Measurements from ENCODE around the gene ZNF471. TPM values are rescaled to one million over a fixed set of nuclear protein-coding genes. Genes with fewer than 3 reads are reported as not detected.

ZNF471 gene
- 1 to 10 TPM in 2 of 6 donors, under 1 TPM in 3, not detected in 1; 0.45 to 2.0 (median 0.51) TPM for polyA plus RNA-seq (ENCODE audit: low read depth in 6 of 6)

- H3K4me1 Mint-ChIP-seq = peaks cover 0 to 8% (median 0%) of the 10 kb centered on the region in 3 donors
- peaks cover 1 to 39% (median 25%) of the 10 kb centered on the region in 7 donors for H3K9me3 Mint-ChIP-seq
- DNase-seq (peak; percentile 96), ATAC-seq (ENCODE audit: low read depth in 2 of 2) (peak; percentile 96 to 97)
- no peaks in the 10 kb centered on the region for H3K27me3 Mint-ChIP-seq
- peak within 1 kb of the TSS in 2 of 8 donors; percentile 54 to 65 for H3K4me3 Mint-ChIP-seq
- H3K27ac Mint-ChIP-seq = no peak within 1 kb of the TSS
- peaks cover 5 to 6% of the 10 kb centered on the region in 2 donors for H3K36me3 Mint-ChIP-seq
Observed at GRCh38 chr19:56507446-56508289, at the start of gene ZNF471. Gene ZNF471 (plus strand): TSS chr19:56507855. CDS start chr19:56511572, 3,717 bp downstream.

- Mint-ChIP-seq H3K36me3 (peaks cover 35 to 45% of the 10 kb centered on the region in 2 donors), H3K27me3 (peaks cover 0 to 9% (median 0%) of the 10 kb centered on the region in 3 donors), H3K27ac (peak overlapping the region in 1 of 6 donors; percentile 44), H3K9me3 (peaks cover 15 to 45% (median 33%) of the 10 kb centered on the region in 7 donors), H3K4me3 (peak overlapping the region in 1 of 8 donors; percentile 10), H3K4me1 (peaks cover 30 to 44% (median 40%) of the 10 kb centered on the region in 3 donors)
- DNase-seq = no peak
- no peak for ATAC-seq (ENCODE audit: low read depth in 2 of 2)
Observed at GRCh38 chr19:56474308-56474707, 33.3 kb upstream of the ZNF471 start.

GRCh38 chr19:56476093-56476492, 31.6 kb upstream of the ZNF471 start:
- Mint-ChIP-seq H3K36me3 (peaks cover 27 to 45% of the 10 kb centered on the region in 2 donors), H3K27me3 (peaks cover 0 to 9% (median 0%) of the 10 kb centered on the region in 3 donors), H3K4me1 (peaks cover 37 to 55% (median 40%) of the 10 kb centered on the region in 3 donors), H3K4me3 (peak overlapping the region; percentile 93 to 100 (median 98)), H3K9me3 (peaks cover 13 to 49% (median 33%) of the 10 kb centered on the region in 7 donors), H3K27ac (peak overlapping the region; percentile 95 to 100 (median 100))
- no peak for DNase-seq
- ATAC-seq (ENCODE audit: low read depth in 2 of 2) = no peak

- H3K9me3 Mint-ChIP-seq = peaks cover 13 to 48% (median 30%) of the 10 kb centered on the region in 7 donors
- peaks cover 37 to 55% (median 40%) of the 10 kb centered on the region in 3 donors for H3K4me1 Mint-ChIP-seq
- peak within 1 kb of the TSS; percentile 95 to 100 (median 100) for H3K27ac Mint-ChIP-seq
- H3K36me3 Mint-ChIP-seq = peaks cover 19 to 40% of the 10 kb centered on the region in 2 donors
- ATAC-seq (ENCODE audit: low read depth in 2 of 2) (peak; percentile 46 to 55), DNase-seq (peak; percentile 72)
- peaks cover 0 to 9% (median 0%) of the 10 kb centered on the region in 3 donors for H3K27me3 Mint-ChIP-seq
- H3K4me3 Mint-ChIP-seq = peak within 1 kb of the TSS; percentile 93 to 100 (median 98)
Observed at GRCh38 chr19:56476651-56477428, 30.8 kb upstream of the ZNF471 start, which contains the start of gene ZNF667. Gene ZNF667 (minus strand): TSS chr19:56477345. CDS start chr19:56462370, 14,975 bp downstream.

GRCh38 chr19:56477429-56478338, 30.0 kb upstream of the ZNF471 start:
- ATAC-seq (ENCODE audit: low read depth in 2 of 2) = peak; percentile 67 to 69
- peak; percentile 94 for DNase-seq
- peak overlapping the region; percentile 93 to 100 (median 98) for H3K4me3 Mint-ChIP-seq
- H3K4me1 Mint-ChIP-seq = peaks cover 37 to 55% (median 40%) of the 10 kb centered on the region in 3 donors
- peaks cover 11 to 32% of the 10 kb centered on the region in 2 donors for H3K36me3 Mint-ChIP-seq
- H3K27ac Mint-ChIP-seq = peak overlapping the region; percentile 95 to 100 (median 100)
- peaks cover 7 to 45% (median 27%) of the 10 kb centered on the region in 7 donors for H3K9me3 Mint-ChIP-seq
- peaks cover 0 to 9% (median 0%) of the 10 kb centered on the region in 3 donors for H3K27me3 Mint-ChIP-seq

- H3K4me3 Mint-ChIP-seq = no peak overlapping the region
- DNase-seq (no peak), ATAC-seq (ENCODE audit: low read depth in 2 of 2) (no peak)
- peaks cover 17 to 89% (median 57%) of the 10 kb centered on the region in 7 donors for H3K9me3 Mint-ChIP-seq
- no peak overlapping the region for H3K27ac Mint-ChIP-seq
- peaks cover 0 to 3% (median 0%) of the 10 kb centered on the region in 3 donors for H3K4me1 Mint-ChIP-seq
- H3K36me3 Mint-ChIP-seq = peaks cover 65 to 81% of the 10 kb centered on the region in 2 donors
- H3K27me3 Mint-ChIP-seq = no peaks in the 10 kb centered on the region
Observed at GRCh38 chr19:56491399-56491798, 16.3 kb upstream of the ZNF471 start.

GRCh38 chr19:56504581-56504980, 3.1 kb upstream of the ZNF471 start:
- DNase-seq (no peak), ATAC-seq (ENCODE audit: low read depth in 2 of 2) (no peak)
- Mint-ChIP-seq H3K27ac (no peak overlapping the region), H3K36me3 (peaks cover 25 to 26% of the 10 kb centered on the region in 2 donors), H3K9me3 (peaks cover 9 to 61% (median 35%) of the 10 kb centered on the region in 7 donors), H3K4me3 (no peak overlapping the region), H3K27me3 (no peaks in the 10 kb centered on the region), H3K4me1 (peaks cover 0 to 8% (median 0%) of the 10 kb centered on the region in 3 donors)

GRCh38 chr19:56508290-56508778, 679 bp downstream of the ZNF471 start:
- no peak for ATAC-seq (ENCODE audit: low read depth in 2 of 2)
- Mint-ChIP-seq H3K36me3 (peaks cover 8 to 9% of the 10 kb centered on the region in 2 donors), H3K9me3 (peaks cover 0 to 41% (median 30%) of the 10 kb centered on the region in 7 donors), H3K27me3 (no peaks in the 10 kb centered on the region), H3K4me1 (peaks cover 0 to 8% (median 0%) of the 10 kb centered on the region in 3 donors), H3K4me3 (no peak overlapping the region), H3K27ac (no peak overlapping the region)
- peak; percentile 1 for DNase-seq

- no peaks in the 10 kb centered on the region for H3K27me3 Mint-ChIP-seq
- no peak overlapping the region for H3K4me3 Mint-ChIP-seq
- peaks cover 39 to 58% of the 10 kb centered on the region in 2 donors for H3K36me3 Mint-ChIP-seq
- H3K27ac Mint-ChIP-seq = no peak overlapping the region
- peaks cover 18 to 97% (median 84%) of the 10 kb centered on the region in 7 donors for H3K9me3 Mint-ChIP-seq
- ATAC-seq (ENCODE audit: low read depth in 2 of 2) = no peak
- H3K4me1 Mint-ChIP-seq = no peaks in the 10 kb centered on the region
- no peak for DNase-seq
Observed at GRCh38 chr19:56525214-56525860, 17.7 kb downstream of the ZNF471 start.

- ATAC-seq (ENCODE audit: low read depth in 2 of 2) = no peak
- DNase-seq = no peak
- H3K9me3 Mint-ChIP-seq = peaks cover 15 to 77% (median 63%) of the 10 kb centered on the region in 7 donors
- peaks cover 26 to 45% of the 10 kb centered on the region in 2 donors for H3K36me3 Mint-ChIP-seq
- H3K4me3 Mint-ChIP-seq = peak overlapping the region; percentile 91 to 97 (median 94)
- H3K27me3 Mint-ChIP-seq = peaks cover 0 to 6% (median 0%) of the 10 kb centered on the region in 3 donors
- peaks cover 26 to 29% (median 26%) of the 10 kb centered on the region in 3 donors for H3K4me1 Mint-ChIP-seq
- peak overlapping the region; percentile 63 to 99 (median 92) for H3K27ac Mint-ChIP-seq
Observed at GRCh38 chr19:56537442-56537841, 29.8 kb downstream of the ZNF471 start.

GRCh38 chr19:56538254-56538760, 30.7 kb downstream of the ZNF471 start:
- ATAC-seq (ENCODE audit: low read depth in 2 of 2) (peak; percentile 88 to 91), DNase-seq (peak; percentile 94)
- Mint-ChIP-seq H3K4me3 (peak overlapping the region; percentile 91 to 97 (median 94)), H3K36me3 (peaks cover 24 to 41% of the 10 kb centered on the region in 2 donors), H3K4me1 (peaks cover 26 to 29% (median 26%) of the 10 kb centered on the region in 3 donors), H3K9me3 (peaks cover 15 to 73% (median 60%) of the 10 kb centered on the region in 7 donors), H3K27ac (peak overlapping the region; percentile 87 to 99 (median 97)), H3K27me3 (no peaks in the 10 kb centered on the region)

All from naive B cell (primary cell).